Thyroid gland (tissue), 4 donors: ENCODE measurements around the gene NNT. TPM values are rescaled to one million over a fixed set of nuclear protein-coding genes. Genes with fewer than 3 reads are reported as not detected.

Experiments
- DNase-seq, 2 donors: peaks; one replicate each; pipeline ENCODE4 v3.0.0-alpha.2; 2019
- H3K27ac ChIP-seq, 3 donors: fragments of 200-600 bp; sonication (generic); 1 replicate in 2 of 3; 2 replicates in 1 of 3; pipeline ENCODE4 v1.5.1; 2016 to 2019; ENCODE audit warnings: mild to moderate bottlenecking in 1 of 3, moderate library complexity in 1 of 3
- H3K27me3 ChIP-seq: fragments of 200-600 bp; sonication (generic); one replicate; pipeline ENCODE4 v1.5.1; 2019
- H3K36me3 ChIP-seq, 2 donors: fragments of 200-600 bp; sonication (generic); one replicate each; pipeline ENCODE4 v1.5.1; 2016 to 2019
- H3K4me1 ChIP-seq, 2 donors: fragments of 200-600 bp; sonication (generic); one replicate each; pipeline ENCODE4 v1.5.1; 2017 to 2019
- H3K4me3 ChIP-seq, 3 donors: fragments of 200-600 bp; sonication (generic); replicated peaks in 1 of 3; 1 replicate in 2 of 3; 2 replicates in 1 of 3; pipeline ENCODE4 v1.5.1; 2016; ENCODE audit warnings: mild to moderate bottlenecking in 1 of 3
- H3K9me3 ChIP-seq: fragments of 200-600 bp; sonication (generic); one replicate; pipeline ENCODE4 v1.5.1; 2017
- POLR2A ChIP-seq, 2 donors: fragments of 450-650 bp; IDR thresholded peaks; one replicate each; pipeline ENCODE4 v1.6.1; 2017; ENCODE audit warnings: antibody characterized with exemption in 2 of 2, mild to moderate bottlenecking in 2 of 2, moderate library complexity in 1 of 2
- WGBS, 2 donors: methylation state at CpG; one replicate each; pipeline ENCODE4 v1.1.5; 2017; 5-methylcytosine and 5-hydroxymethylcytosine counted together
- intact Hi-C: fragments of 100-400 bp; cut with DNase I; formaldehyde crosslinking; loops from one replicate; pipeline ENCODE4 v1.15.1; 2023
- total RNA-seq, 4 donors: library from RNA; depleted of rRNA; stranded (reverse); fragments of >200 nt; gene quantifications; one replicate each; pipeline ENCODE4 v1.2.3, GENCODE V29; 2016
- TF ChIP-seq, protein P1 (sequence below), 6 experiments: fragments of 200-600 bp in 3 of 6; fragments of 450-650 bp in 3 of 6; sonication (generic) in 3 of 6; IDR thresholded peaks; one replicate each; pipeline ENCODE4 v1.5.1; 2016 to 2019; ENCODE audit warnings: antibody characterized with exemption in 6 of 6, mild to moderate bottlenecking in 2 of 6, inconsistent platforms in 1 of 6, moderate library complexity in 1 of 6

NNT gene
- total RNA-seq, 4 donors from 2014 or later, result 95.7 to 125 (median 104) TPM

DNA sequence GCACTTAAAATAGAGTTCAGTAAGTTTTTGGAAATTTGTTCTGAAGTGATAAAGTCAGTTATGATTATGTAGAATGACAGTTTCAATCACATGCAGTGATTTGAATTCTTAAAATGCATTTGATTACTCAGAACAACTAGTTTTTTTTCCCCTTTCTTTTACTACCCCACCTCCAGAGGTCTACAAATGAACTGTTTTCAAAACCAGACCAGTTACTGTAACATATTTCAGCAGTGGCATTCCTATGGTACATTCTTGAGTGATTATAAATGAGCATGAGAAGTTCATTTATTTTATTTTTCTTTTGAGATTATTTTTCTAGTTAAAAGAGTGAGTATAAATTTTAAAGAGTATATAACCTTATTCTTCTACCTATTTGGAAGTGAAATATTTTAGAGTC, 71.6 kb downstream of the NNT start:
- DNase-seq, result no peak
- no peaks in the 10 kb centered on the region for H3K27me3 ChIP-seq
- no peak overlapping the region for H3K4me3 ChIP-seq
- no peaks in the 10 kb centered on the region for H3K9me3 ChIP-seq
- H3K27ac ChIP-seq, result no peak overlapping the region
- H3K36me3 ChIP-seq, result peaks cover 0 to 4% of the 10 kb centered on the region in 2 donors
- TF ChIP-seq, protein P1, sequence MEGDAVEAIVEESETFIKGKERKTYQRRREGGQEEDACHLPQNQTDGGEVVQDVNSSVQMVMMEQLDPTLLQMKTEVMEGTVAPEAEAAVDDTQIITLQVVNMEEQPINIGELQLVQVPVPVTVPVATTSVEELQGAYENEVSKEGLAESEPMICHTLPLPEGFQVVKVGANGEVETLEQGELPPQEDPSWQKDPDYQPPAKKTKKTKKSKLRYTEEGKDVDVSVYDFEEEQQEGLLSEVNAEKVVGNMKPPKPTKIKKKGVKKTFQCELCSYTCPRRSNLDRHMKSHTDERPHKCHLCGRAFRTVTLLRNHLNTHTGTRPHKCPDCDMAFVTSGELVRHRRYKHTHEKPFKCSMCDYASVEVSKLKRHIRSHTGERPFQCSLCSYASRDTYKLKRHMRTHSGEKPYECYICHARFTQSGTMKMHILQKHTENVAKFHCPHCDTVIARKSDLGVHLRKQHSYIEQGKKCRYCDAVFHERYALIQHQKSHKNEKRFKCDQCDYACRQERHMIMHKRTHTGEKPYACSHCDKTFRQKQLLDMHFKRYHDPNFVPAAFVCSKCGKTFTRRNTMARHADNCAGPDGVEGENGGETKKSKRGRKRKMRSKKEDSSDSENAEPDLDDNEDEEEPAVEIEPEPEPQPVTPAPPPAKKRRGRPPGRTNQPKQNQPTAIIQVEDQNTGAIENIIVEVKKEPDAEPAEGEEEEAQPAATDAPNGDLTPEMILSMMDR (IDR thresholded peaks at IDR 0.05), result no peak
- no peak for TF ChIP-seq POLR2A (IDR thresholded peaks at IDR 0.05)
- no peaks in the 10 kb centered on the region for H3K4me1 ChIP-seq
- intact Hi-C loops, result no loop called here

GRCh38 chr5:43675357-43675756, 72.4 kb downstream of the NNT start:
- Histone ChIP-seq H3K4me3 (no peak overlapping the region), H3K4me1 (no peaks in the 10 kb centered on the region), H3K27ac (no peak overlapping the region), H3K9me3 (no peaks in the 10 kb centered on the region), H3K27me3 (no peaks in the 10 kb centered on the region), H3K36me3 (peaks cover 0 to 4% of the 10 kb centered on the region in 2 donors)
- WGBS, 2 donors, result 96 to 98% methylated on average over 3 of the region's 3 CpGs
- intact Hi-C loops, result no loop called here
- TF ChIP-seq, protein P1 (IDR thresholded peaks at IDR 0.05), result no peak
- no peak for TF ChIP-seq POLR2A (IDR thresholded peaks at IDR 0.05)
- no peak for DNase-seq

- H3K27me3 ChIP-seq, result no peaks in the 10 kb centered on the region
- H3K36me3 ChIP-seq, result peaks cover 0 to 4% of the 10 kb centered on the region in 2 donors
- H3K4me3 ChIP-seq, result no peak overlapping the region
- WGBS, 2 donors, result 91 to 98% methylated on average over 2 of the region's 2 CpGs
- H3K27ac ChIP-seq, result no peak overlapping the region
- DNase-seq, result no peak
- H3K4me1 ChIP-seq, result no peaks in the 10 kb centered on the region
- TF ChIP-seq, protein P1 (IDR thresholded peaks at IDR 0.05), result no peak
- no peak for TF ChIP-seq POLR2A (IDR thresholded peaks at IDR 0.05)
- no peaks in the 10 kb centered on the region for H3K9me3 ChIP-seq
- intact Hi-C loops, result no loop called here
Observed at GRCh38 chr5:43676083-43676840, 73.3 kb downstream of the NNT start.

DNA sequence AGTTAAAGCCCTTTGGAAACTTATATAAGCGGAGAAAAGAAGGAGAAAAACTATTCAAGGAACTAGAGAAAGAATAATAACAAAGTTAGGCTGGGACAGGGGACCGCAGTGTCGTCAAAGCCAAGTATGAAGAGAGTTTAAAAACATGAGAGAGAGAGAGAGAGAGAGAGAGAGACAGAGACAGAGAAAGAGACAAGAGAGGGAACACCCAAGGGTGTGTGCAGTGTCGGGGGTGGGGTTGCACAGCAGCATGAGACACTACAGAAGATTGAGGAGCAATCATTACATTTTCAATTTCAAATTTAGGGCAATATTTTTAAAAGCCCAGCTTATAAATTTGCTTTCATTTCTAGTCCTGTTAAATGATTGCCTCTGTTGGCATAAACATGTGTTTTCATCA, 74.3 kb downstream of the NNT start:
- Histone ChIP-seq H3K9me3 (no peaks in the 10 kb centered on the region), H3K4me3 (no peak overlapping the region), H3K27ac (no peak overlapping the region), H3K27me3 (no peaks in the 10 kb centered on the region), H3K36me3 (peaks cover 0 to 4% of the 10 kb centered on the region in 2 donors), H3K4me1 (no peaks in the 10 kb centered on the region)
- intact Hi-C loops, result no loop called here
- TF ChIP-seq, protein P1 (IDR thresholded peaks at IDR 0.05), result no peak
- no peak for TF ChIP-seq POLR2A (IDR thresholded peaks at IDR 0.05)
- no peak for DNase-seq
- 92 to 95% methylated on average over 4 of the region's 4 CpGs for WGBS, 2 donors

GRCh38 chr5:43679214-43679613, 76.2 kb downstream of the NNT start:
- Histone ChIP-seq H3K27ac (no peak overlapping the region), H3K9me3 (no peaks in the 10 kb centered on the region), H3K4me3 (no peak overlapping the region), H3K36me3 (peaks cover 0 to 4% of the 10 kb centered on the region in 2 donors), H3K27me3 (no peaks in the 10 kb centered on the region), H3K4me1 (no peaks in the 10 kb centered on the region)
- TF ChIP-seq, protein P1 (IDR thresholded peaks at IDR 0.05), result no peak
- TF ChIP-seq POLR2A (IDR thresholded peaks at IDR 0.05), result no peak
- intact Hi-C loops, result no loop called here
- 92 to 93% methylated on average over 3 of the region's 3 CpGs for WGBS, 2 donors
- no peak for DNase-seq
